Stimulated activated CD8-positive, alpha-beta memory T cell treated with anti-CD3 and anti-CD28 coated beads, Interleukin-4, amount 100 ng/mL, for 24 hours (primary cell): ENCODE results near the gene TMEM52.
"Not testable (repeated sequence)": the region's sequence is repeated elsewhere in the genome, so short reads cannot be mapped to it uniquely, and the experiment has no call there.

Experiments used
- DNase-seq: peaks from one replicate; pipeline ENCODE4 v3.0.0-alpha.2; 2020; ENCODE audit warnings: low read depth

The TMEM52 gene

GRCh38 chr1:1893997-1894353, 25.1 kb downstream of the TMEM52 start:
- no peak for DNase-seq

GRCh38 chr1:1893291-1893985, 25.6 kb downstream of the TMEM52 start:
- no peak for DNase-seq

GRCh38 chr1:1892763-1893120, 26.3 kb downstream of the TMEM52 start:
- DNase-seq: no peak

- DNase-seq: no peak
Measured at GRCh38 chr1:1892079-1892762, 26.9 kb downstream of the TMEM52 start.

GRCh38 chr1:1891349-1892078, 27.6 kb downstream of the TMEM52 start:
- DNase-seq: peak; percentile 66

GRCh38 chr1:1890506-1891348, 28.4 kb downstream of the TMEM52 start, which contains the start of gene GNB1:
Gene GNB1, minus strand, starts transcription at chr1:1891087. Its CDS starts 65,634 bp downstream, at chr1:1825453.
- DNase-seq: peak; percentile 77

GRCh38 chr1:1889847-1890505, 29.1 kb downstream of the TMEM52 start:
- peak; percentile 24 for DNase-seq

- DNase-seq: no peak
Measured at GRCh38 chr1:1889090-1889750, 29.9 kb downstream of the TMEM52 start.

- DNase-seq: not testable (repeated sequence)
Measured at GRCh38 chr1:1883890-1884289, 35.2 kb downstream of the TMEM52 start.

GRCh38 chr1:1883092-1883873, 35.8 kb downstream of the TMEM52 start:
- no peak for DNase-seq

- no peak for DNase-seq
Measured at GRCh38 chr1:1881727-1882126, 37.4 kb downstream of the TMEM52 start.

GRCh38 chr1:1880617-1881312, 38.3 kb downstream of the TMEM52 start:
- DNase-seq: no peak

- no peak for DNase-seq
Measured at GRCh38 chr1:1879942-1880341, 39.1 kb downstream of the TMEM52 start.

- DNase-seq: no peak
Measured at GRCh38 chr1:1877865-1878436, 41.1 kb downstream of the TMEM52 start.

GRCh38 chr1:1876335-1876930, 42.6 kb downstream of the TMEM52 start:
- DNase-seq: no peak

- DNase-seq: no peak
Measured at GRCh38 chr1:1875932-1876331, 43.1 kb downstream of the TMEM52 start.

GRCh38 chr1:1874901-1875300, 44.2 kb downstream of the TMEM52 start:
- DNase-seq: no peak

GRCh38 chr1:1873186-1873585, 45.9 kb downstream of the TMEM52 start:
- no peak for DNase-seq
